Neural progenitor cell (in vitro differentiated cells): ENCODE results near the gene GSTM5. TPM values are rescaled to one million over a fixed set of nuclear protein-coding genes. Genes with fewer than 3 reads are reported as not detected.

Experiments used
- DNase-seq: peaks from one replicate; pipeline ENCODE4 v3.0.0-alpha.2; 2016; ENCODE audit warnings: low spot score
- H2AFZ ChIP-seq: fragments of 200-600 bp; sonication (generic); replicated peaks from 2 replicates; pipeline ENCODE4 v1.6.1; 2016; ENCODE audit warnings: antibody characterized with exemption
- H3F3A ChIP-seq: fragments of 200-600 bp; sonication (generic); 2 replicates; pipeline ENCODE4 v1.6.1; 2016; ENCODE audit warnings: antibody characterized with exemption, low read depth
- H3K27ac ChIP-seq: fragments of 200-600 bp; sonication (generic); 2 replicates; pipeline ENCODE4 v1.5.1; 2016; ENCODE audit warnings: mild to moderate bottlenecking
- H3K27me3 ChIP-seq: fragments of 200-600 bp; sonication (generic); 2 replicates; pipeline ENCODE4 v1.6.1; 2016; ENCODE audit warnings: mild to moderate bottlenecking, moderate library complexity
- H3K36me3 ChIP-seq: fragments of 200-600 bp; sonication (generic); 2 replicates; pipeline ENCODE4 v1.5.1; 2016
- H3K4me1 ChIP-seq: fragments of 200-600 bp; sonication (generic); 2 replicates; pipeline ENCODE4 v1.6.1; 2016; ENCODE audit warnings: mixed run types
- H3K4me2 ChIP-seq: fragments of 200-600 bp; sonication (generic); 2 replicates; pipeline ENCODE4 v1.6.1; 2016
- H3K4me3 ChIP-seq: fragments of 200-600 bp; sonication (generic); 2 replicates; pipeline ENCODE4 v1.5.1; 2016
- H3K79me2 ChIP-seq: fragments of 200-600 bp; sonication (generic); 2 replicates; pipeline ENCODE4 v1.6.1; 2016; ENCODE audit warnings: low read depth
- H3K9ac ChIP-seq: fragments of 200-600 bp; sonication (generic); 2 replicates; pipeline ENCODE4 v1.6.1; 2016
- H3K9me3 ChIP-seq: fragments of 200-600 bp; sonication (generic); 2 replicates; pipeline ENCODE4 v1.5.1; 2016; ENCODE audit warnings: low read depth
- H4K20me1 ChIP-seq: fragments of 200-600 bp; sonication (generic); 2 replicates; pipeline ENCODE4 v1.6.1; 2016; ENCODE audit warnings: low read depth
- H3K27ac Mint-ChIP-seq: 3 replicates; pipeline ENCODE4 v1.8.0; 2021; ENCODE audit warnings: mixed read lengths
- H3K27me3 Mint-ChIP-seq: 2 replicates; pipeline ENCODE4 v1.8.0; 2022; ENCODE audit warnings: low read depth, mild to moderate bottlenecking, inconsistent platforms, moderate library complexity, mixed read lengths; ENCODE audit not compliant: insufficient read depth
- H3K36me3 Mint-ChIP-seq: 3 replicates; pipeline ENCODE4 v1.8.0; 2021; ENCODE audit warnings: mixed read lengths
- H3K4me1 Mint-ChIP-seq: 3 replicates; pipeline ENCODE4 v1.8.0; 2021; ENCODE audit warnings: mixed read lengths
- H3K4me3 Mint-ChIP-seq: 3 replicates; pipeline ENCODE4 v1.8.0; 2021; ENCODE audit warnings: mild to moderate bottlenecking, moderate library complexity, mixed read lengths
- H3K9me3 Mint-ChIP-seq: 3 replicates; pipeline ENCODE4 v1.8.0; 2020; ENCODE audit warnings: mixed read lengths
- EZH2 ChIP-seq: fragments of 200-600 bp; sonication (generic); IDR thresholded peaks from 2 replicates; pipeline ENCODE4 v1.6.1; 2017; ENCODE audit warnings: antibody characterized with exemption, mild to moderate bottlenecking, moderate library complexity
- EZH2phosphoT487 ChIP-seq: fragments of 200-600 bp; sonication (generic); IDR thresholded peaks from 2 replicates; pipeline ENCODE4 v1.6.1; 2017; ENCODE audit warnings: antibody characterized with exemption
- total RNA-seq: library from RNA; depleted of rRNA; stranded (reverse); fragments of >200 nt; gene quantifications from 2 replicates; pipeline ENCODE4 v1.2.3, GENCODE V29; 2015; ENCODE audit warnings: low replicate concordance
- TF ChIP-seq, protein P1 (sequence below): fragments of 200-600 bp; sonication (generic); IDR thresholded peaks from 2 replicates; pipeline ENCODE4 v1.5.1; 2017; ENCODE audit warnings: antibody characterized with exemption, mild to moderate bottlenecking

Gene GSTM5
- total RNA-seq, 1 donor from 2014 or later = not detected

GRCh38 chr1:109714661-109715372 is 2.8 kb downstream of the GSTM5 start:
- H2AFZ ChIP-seq = no peak overlapping the region
- Mint-ChIP-seq H3K9me3 (no peaks in the 10 kb centered on the region), H3K4me1 (no peaks in the 10 kb centered on the region), H3K4me3 (no peak overlapping the region), H3K27ac (no peak overlapping the region), H3K27me3 (peaks cover 14% of the 10 kb centered on the region), H3K36me3 (no peaks in the 10 kb centered on the region)
- no peaks in the 10 kb centered on the region for H3K9me3 ChIP-seq
- no peak overlapping the region for H3K9ac ChIP-seq
- DNase-seq = no peak
- no peaks in the 10 kb centered on the region for H3K27me3 ChIP-seq
- H3K4me1 ChIP-seq = no peaks in the 10 kb centered on the region
- TF ChIP-seq EZH2 = no peak
- TF ChIP-seq, protein P1, sequence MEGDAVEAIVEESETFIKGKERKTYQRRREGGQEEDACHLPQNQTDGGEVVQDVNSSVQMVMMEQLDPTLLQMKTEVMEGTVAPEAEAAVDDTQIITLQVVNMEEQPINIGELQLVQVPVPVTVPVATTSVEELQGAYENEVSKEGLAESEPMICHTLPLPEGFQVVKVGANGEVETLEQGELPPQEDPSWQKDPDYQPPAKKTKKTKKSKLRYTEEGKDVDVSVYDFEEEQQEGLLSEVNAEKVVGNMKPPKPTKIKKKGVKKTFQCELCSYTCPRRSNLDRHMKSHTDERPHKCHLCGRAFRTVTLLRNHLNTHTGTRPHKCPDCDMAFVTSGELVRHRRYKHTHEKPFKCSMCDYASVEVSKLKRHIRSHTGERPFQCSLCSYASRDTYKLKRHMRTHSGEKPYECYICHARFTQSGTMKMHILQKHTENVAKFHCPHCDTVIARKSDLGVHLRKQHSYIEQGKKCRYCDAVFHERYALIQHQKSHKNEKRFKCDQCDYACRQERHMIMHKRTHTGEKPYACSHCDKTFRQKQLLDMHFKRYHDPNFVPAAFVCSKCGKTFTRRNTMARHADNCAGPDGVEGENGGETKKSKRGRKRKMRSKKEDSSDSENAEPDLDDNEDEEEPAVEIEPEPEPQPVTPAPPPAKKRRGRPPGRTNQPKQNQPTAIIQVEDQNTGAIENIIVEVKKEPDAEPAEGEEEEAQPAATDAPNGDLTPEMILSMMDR = no peak
- no peak for TF ChIP-seq EZH2phosphoT487
- no peak overlapping the region for H3K27ac ChIP-seq
- no peaks in the 10 kb centered on the region for H3K79me2 ChIP-seq
- H3K4me3 ChIP-seq = no peak overlapping the region
- no peaks in the 10 kb centered on the region for H3K36me3 ChIP-seq
- H4K20me1 ChIP-seq = no peaks in the 10 kb centered on the region
- H3F3A ChIP-seq = no peaks in the 10 kb centered on the region
- no peak overlapping the region for H3K4me2 ChIP-seq

- no peaks in the 10 kb centered on the region for H3F3A ChIP-seq
- H3K79me2 ChIP-seq = no peaks in the 10 kb centered on the region
- Mint-ChIP-seq H3K9me3 (no peaks in the 10 kb centered on the region), H3K4me3 (no peak overlapping the region), H3K27me3 (peaks cover 14% of the 10 kb centered on the region), H3K4me1 (no peaks in the 10 kb centered on the region), H3K27ac (no peak overlapping the region), H3K36me3 (no peaks in the 10 kb centered on the region)
- no peaks in the 10 kb centered on the region for H3K4me1 ChIP-seq
- H3K36me3 ChIP-seq = no peaks in the 10 kb centered on the region
- H2AFZ ChIP-seq = no peak overlapping the region
- DNase-seq = no peak
- H3K9me3 ChIP-seq = no peaks in the 10 kb centered on the region
- H3K9ac ChIP-seq = no peak overlapping the region
- no peak overlapping the region for H3K4me3 ChIP-seq
- no peaks in the 10 kb centered on the region for H4K20me1 ChIP-seq
- TF ChIP-seq EZH2phosphoT487 (no peak), EZH2 (no peak)
- TF ChIP-seq, protein P1 = no peak
- H3K27me3 ChIP-seq = no peaks in the 10 kb centered on the region
- no peak overlapping the region for H3K4me2 ChIP-seq
- H3K27ac ChIP-seq = no peak overlapping the region
These were observed 4.1 kb downstream of the GSTM5 start for GRCh38 chr1:109716121-109716520.

- Mint-ChIP-seq H3K4me1 (no peaks in the 10 kb centered on the region), H3K27me3 (peaks cover 14% of the 10 kb centered on the region), H3K9me3 (no peaks in the 10 kb centered on the region), H3K36me3 (no peaks in the 10 kb centered on the region), H3K27ac (no peak overlapping the region), H3K4me3 (no peak overlapping the region)
- no peaks in the 10 kb centered on the region for H3K36me3 ChIP-seq
- H3K4me2 ChIP-seq = no peak overlapping the region
- TF ChIP-seq EZH2 (no peak), EZH2phosphoT487 (no peak)
- TF ChIP-seq, protein P1 = no peak
- H3K4me3 ChIP-seq = no peak overlapping the region
- H3F3A ChIP-seq = no peaks in the 10 kb centered on the region
- H3K4me1 ChIP-seq = no peaks in the 10 kb centered on the region
- no peaks in the 10 kb centered on the region for H3K9me3 ChIP-seq
- no peak overlapping the region for H2AFZ ChIP-seq
- no peaks in the 10 kb centered on the region for H3K79me2 ChIP-seq
- no peaks in the 10 kb centered on the region for H4K20me1 ChIP-seq
- no peak for DNase-seq
- no peaks in the 10 kb centered on the region for H3K27me3 ChIP-seq
- H3K27ac ChIP-seq = no peak overlapping the region
- no peak overlapping the region for H3K9ac ChIP-seq
These were observed 4.6 kb downstream of the GSTM5 start for GRCh38 chr1:109716570-109717090.
